ENCODE data around the gene THG1L. TPM values are rescaled to one million over a fixed set of nuclear protein-coding genes. Genes with fewer than 3 reads are reported as not detected.

THG1L gene
- total RNA-seq, 6 donors from 2014 or later: 2.1 to 12.6 (median 9.1) TPM

- H3K4me1 ChIP-seq: no peaks in the 10 kb centered on the region
- H3K9me3 ChIP-seq: no peaks in the 10 kb centered on the region
- ATAC-seq (ENCODE audit: low FRiP score in 2 of 2) (no peak), DNase-seq (no peak)
- no peaks in the 10 kb centered on the region for H3K27me3 ChIP-seq
- H3K4me3 ChIP-seq: no peak overlapping the region
- no peak for TF ChIP-seq POLR2AphosphoS5 (IDR thresholded peaks at IDR 0.05)
- TF ChIP-seq EP300 (IDR thresholded peaks at IDR 0.05): no peak
- no peak for TF ChIP-seq POLR2A (IDR thresholded peaks at IDR 0.05)
- TF ChIP-seq CTCF (IDR thresholded peaks at IDR 0.05): no peak
- H3K27ac ChIP-seq: no peak overlapping the region
- WGBS, 2 donors: 67 to 68% methylated on average over 8 of the region's 8 CpGs
- peaks cover 0 to 1% (median 0%) of the 10 kb centered on the region in 4 donors for H3K36me3 ChIP-seq
Observed at GRCh38 chr5:157778121-157778805, 47.0 kb downstream of the THG1L start.

- 83 to 86% methylated on average over 6 of the region's 6 CpGs for WGBS, 2 donors
- Histone ChIP-seq H3K27ac (no peak overlapping the region), H3K4me1 (no peaks in the 10 kb centered on the region), H3K36me3 (peaks cover 0 to 5% (median 0%) of the 10 kb centered on the region in 4 donors), H3K4me3 (no peak overlapping the region), H3K27me3 (no peaks in the 10 kb centered on the region), H3K9me3 (no peaks in the 10 kb centered on the region)
- DNase-seq (no peak), ATAC-seq (ENCODE audit: low FRiP score in 2 of 2) (no peak)
- TF ChIP-seq POLR2AphosphoS5 (IDR thresholded peaks at IDR 0.05): no peak
- TF ChIP-seq CTCF (IDR thresholded peaks at IDR 0.05): no peak
- TF ChIP-seq EP300 (IDR thresholded peaks at IDR 0.05): no peak
- no peak for TF ChIP-seq POLR2A (IDR thresholded peaks at IDR 0.05)
Observed at GRCh38 chr5:157779221-157779620, 48.0 kb downstream of the THG1L start.

GRCh38 chr5:157785801-157786200, 54.6 kb downstream of the THG1L start:
- no peaks in the 10 kb centered on the region for H3K27me3 ChIP-seq
- no peaks in the 10 kb centered on the region for H3K4me1 ChIP-seq
- ATAC-seq (ENCODE audit: low FRiP score in 2 of 2) (no peak), DNase-seq (no peak)
- no peak overlapping the region for H3K27ac ChIP-seq
- 83 to 86% methylated on average over 3 of the region's 3 CpGs for WGBS, 2 donors
- TF ChIP-seq POLR2AphosphoS5 (IDR thresholded peaks at IDR 0.05) (no peak), CTCF (IDR thresholded peaks at IDR 0.05) (no peak), EP300 (IDR thresholded peaks at IDR 0.05) (no peak), POLR2A (IDR thresholded peaks at IDR 0.05) (no peak)
- H3K4me3 ChIP-seq: no peak overlapping the region
- peaks cover 0 to 65% (median 11%) of the 10 kb centered on the region in 4 donors for H3K36me3 ChIP-seq
- H3K9me3 ChIP-seq: no peaks in the 10 kb centered on the region

Small RNAs within 50 kb of the gene (small RNA-seq; reads per million reads assigned to genes)
- 0 reads per million in 4 donors for gene AC026407.1

Other genes with a start within 250 kb of the THG1L start
- 10 to 100 TPM in 2 of 6 donors, 1 to 10 TPM in 4; 5.5 to 17.0 (median 7.1) TPM for gene ADAM19, start 155.6 kb upstream of the THG1L start, total RNA-seq
- under 1 TPM in 1 of 6 donors, not detected in 5; 0.17 TPM for gene SOX30, start 79.0 kb upstream of the THG1L start, total RNA-seq
- not detected for gene C5orf52, start 59.9 kb upstream of the THG1L start, total RNA-seq
- gene LSM11, start 12.3 kb downstream of the THG1L start, total RNA-seq: 1 to 10 TPM in 5 of 6 donors, under 1 TPM in 1; 0.78 to 4.1 (median 2.0) TPM
- gene CLINT1, start 127.7 kb downstream of the THG1L start, total RNA-seq: 100 to 1,000 TPM in 4 of 6 donors, 10 to 100 TPM in 2; 66.2 to 211 (median 123) TPM

Data from upper lobe of left lung (tissue), 6 donors.